Neuronal stem cell (in vitro differentiated cells): ENCODE data around the gene NETO1.

Experiments used
- DNase-seq: peaks from one replicate; pipeline ENCODE4 v3.0.0-alpha.2; 2013; ENCODE audit warnings: low spot score
- H2AFZ ChIP-seq: one replicate; pipeline ENCODE4 v1.6.1; 2013; ENCODE audit warnings: mild to moderate bottlenecking, low read length, inconsistent platforms
- H2AK5ac ChIP-seq: 2 replicates; pipeline ENCODE4 v1.6.1; 2013; ENCODE audit warnings: low read depth, mild to moderate bottlenecking, inconsistent platforms, low read length, moderate library complexity, mixed read lengths
- H2BK120ac ChIP-seq: 2 replicates; pipeline ENCODE4 v1.6.1; 2013; ENCODE audit warnings: low read depth, mild to moderate bottlenecking, inconsistent platforms, low read length, moderate library complexity, mixed read lengths
- H2BK12ac ChIP-seq: one replicate; pipeline ENCODE4 v1.6.1; 2013; ENCODE audit warnings: low read length, inconsistent platforms
- H2BK15ac ChIP-seq: 2 replicates; pipeline ENCODE4 v1.6.1; 2013; ENCODE audit warnings: mild to moderate bottlenecking, low read length, inconsistent platforms, mixed read lengths
- H2BK5ac ChIP-seq: one replicate; pipeline ENCODE4 v1.6.1; 2013; ENCODE audit warnings: inconsistent platforms, mild to moderate bottlenecking, low read length, moderate library complexity
- H3K14ac ChIP-seq: one replicate; pipeline ENCODE4 v1.6.1; 2013; ENCODE audit warnings: low read length, inconsistent platforms
- H3K18ac ChIP-seq: 2 replicates; pipeline ENCODE4 v1.6.1; 2013; ENCODE audit warnings: low read length, inconsistent platforms
- H3K23ac ChIP-seq: 2 replicates; pipeline ENCODE4 v1.6.1; 2013; ENCODE audit warnings: low read depth, mild to moderate bottlenecking, mixed read lengths, low read length, inconsistent platforms; ENCODE audit not compliant: poor library complexity
- H3K27ac ChIP-seq: replicated peaks from 3 replicates; pipeline ENCODE4 v1.5.1; 2013; ENCODE audit warnings: low read length, inconsistent platforms
- H3K27me3 ChIP-seq, 3 experiments: 2 replicates each; pipeline ENCODE4 v1.6.1; 2013; ENCODE audit warnings: low read length in 3 of 3, mild to moderate bottlenecking in 2 of 3, inconsistent platforms in 1 of 3, low read depth in 1 of 3, mixed read lengths in 1 of 3, moderate library complexity in 1 of 3; ENCODE audit not compliant: control insufficient read depth in 3 of 3, insufficient read depth in 3 of 3
- H3K36me3 ChIP-seq, 2 donors: replicated peaks in 1 of 2; 2 replicates each; pipeline ENCODE4 v1.6.1; 2013; ENCODE audit warnings: low read length in 2 of 2; ENCODE audit not compliant: control insufficient read depth in 2 of 2, insufficient read depth in 2 of 2
- H3K4ac ChIP-seq: 2 replicates; pipeline ENCODE4 v1.6.1; 2013; ENCODE audit warnings: inconsistent platforms, mild to moderate bottlenecking, low read length, moderate library complexity
- H3K4me1 ChIP-seq, 2 donors: 1 replicate in 1 of 2; 2 replicates in 1 of 2; pipeline ENCODE4 v1.6.1; 2013; ENCODE audit warnings: low read length in 2 of 2, low read depth in 1 of 2; ENCODE audit not compliant: control insufficient read depth in 2 of 2, insufficient read depth in 1 of 2
- H3K4me2 ChIP-seq: one replicate; pipeline ENCODE4 v1.6.1; 2013; ENCODE audit warnings: mild to moderate bottlenecking, low read length, inconsistent platforms; ENCODE audit not compliant: insufficient read depth, poor library complexity, severe bottlenecking
- H3K4me3 ChIP-seq, 2 donors: 2 replicates each; pipeline ENCODE4 v1.5.1; 2013; ENCODE audit warnings: low read length in 2 of 2, mild to moderate bottlenecking in 2 of 2, inconsistent platforms in 1 of 2, moderate library complexity in 1 of 2
- H3K79me1 ChIP-seq: one replicate; pipeline ENCODE4 v1.6.1; 2013; ENCODE audit warnings: low read depth, mild to moderate bottlenecking, inconsistent platforms, low read length, moderate library complexity
- H3K9ac ChIP-seq: one replicate; pipeline ENCODE4 v1.6.1; 2013; ENCODE audit warnings: mild to moderate bottlenecking, low read depth, low read length, inconsistent platforms; ENCODE audit not compliant: poor library complexity
- H3K9me3 ChIP-seq, 2 donors: replicated peaks in 1 of 2; 2 replicates each; pipeline versions ENCODE3 to v1.6.1; 2013; ENCODE audit warnings: low read length in 2 of 2, mild to moderate bottlenecking in 2 of 2, inconsistent platforms in 1 of 2, low read depth in 1 of 2, mixed read lengths in 1 of 2, moderate library complexity in 1 of 2; ENCODE audit not compliant: control insufficient read depth in 2 of 2, insufficient read depth in 1 of 2
- H4K8ac ChIP-seq: one replicate; pipeline ENCODE4 v1.6.1; 2013; ENCODE audit warnings: low read depth, mild to moderate bottlenecking, inconsistent platforms, low read length, moderate library complexity
- H4K91ac ChIP-seq: one replicate; pipeline ENCODE4 v1.6.1; 2013; ENCODE audit warnings: low read length, low read depth, mild to moderate bottlenecking, inconsistent platforms; ENCODE audit not compliant: poor library complexity
- WGBS, 2 donors: extraction: QIAGEN DNeasy Blood & Tissue Kit; methylation state at CpG; one replicate each; pipeline ENCODE4 v1.1.7; 2013; ENCODE audit warnings: missing lambda C conversion rate in 2 of 2, mixed read lengths in 1 of 2; ENCODE audit not compliant: insufficient read length in 2 of 2, insufficient replicate concordance in 1 of 2; ENCODE audit errors: extremely low coverage in 2 of 2; 5-methylcytosine and 5-hydroxymethylcytosine counted together

Gene NETO1

DNA sequence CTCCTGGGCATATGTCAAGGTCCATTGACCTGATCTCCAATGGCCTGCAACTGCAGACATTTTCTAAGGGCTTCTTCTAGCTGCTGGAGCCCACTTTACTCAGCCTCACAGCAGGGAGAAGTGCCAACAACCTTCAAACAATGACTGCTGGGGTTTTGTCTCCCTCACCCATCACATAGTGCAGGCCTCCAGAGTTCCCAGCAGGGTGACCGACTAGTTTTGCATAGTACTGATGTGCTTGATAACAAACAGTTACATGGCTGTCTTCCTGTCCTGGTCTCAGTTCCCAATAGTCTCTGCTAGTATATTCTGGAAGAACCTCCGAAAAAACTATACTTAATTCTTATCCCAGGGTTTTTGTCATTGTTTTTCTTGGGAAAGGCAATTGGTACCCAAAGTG lies 10.4 kb upstream of the NETO1 start:
- Histone ChIP-seq H2BK15ac (no peak overlapping the region), H2AFZ (no peak overlapping the region), H3K4me1 (peaks cover 0 to 2% of the 10 kb centered on the region in 2 donors), H3K79me1 (no peaks in the 10 kb centered on the region), H3K4me3 (no peak overlapping the region), H3K14ac (no peak overlapping the region), H3K4ac (no peak overlapping the region), H3K27me3 (no peaks in the 10 kb centered on the region), H3K36me3 (no peaks in the 10 kb centered on the region), H3K4me2 (no peak overlapping the region), H2BK12ac (no peak overlapping the region), H4K8ac (no peak overlapping the region), H3K9ac (no peak overlapping the region), H3K23ac (no peak overlapping the region), H3K18ac (no peak overlapping the region), H2BK5ac (no peak overlapping the region), H2BK120ac (no peak overlapping the region), H3K9me3 (peaks cover 0 to 2% of the 10 kb centered on the region in 2 donors), H2AK5ac (no peak overlapping the region), H3K27ac (no peak overlapping the region), H4K91ac (no peak overlapping the region)
- no peak for DNase-seq
- WGBS, 2 donors: no CpG with 5 or more reads among the region's 2 CpGs

- Histone ChIP-seq H3K79me1 (no peaks in the 10 kb centered on the region), H3K9me3 (no peaks in the 10 kb centered on the region), H3K9ac (no peak overlapping the region), H3K36me3 (no peaks in the 10 kb centered on the region), H3K4me3 (peak overlapping the region in 1 of 2 donors; percentile 68), H2AFZ (no peak overlapping the region), H3K18ac (no peak overlapping the region), H2AK5ac (no peak overlapping the region), H3K14ac (no peak overlapping the region), H4K8ac (no peak overlapping the region), H2BK5ac (no peak overlapping the region), H3K23ac (no peak overlapping the region), H3K27ac (no peak overlapping the region), H3K4ac (no peak overlapping the region), H2BK120ac (no peak overlapping the region), H3K4me1 (peaks cover 0 to 5% of the 10 kb centered on the region in 2 donors), H4K91ac (no peak overlapping the region), H2BK12ac (no peak overlapping the region), H3K4me2 (no peak overlapping the region), H2BK15ac (no peak overlapping the region), H3K27me3 (peaks cover 6 to 31% (median 30%) of the 10 kb centered on the region in 3 experiments)
- 100% methylated on average over 1 of the region's 5 CpGs; no CpG with 5 or more reads in 1 of the 2 donors for WGBS, 2 donors
- no peak for DNase-seq
Observed at GRCh38 chr18:72871091-72871490, 3.3 kb upstream of the NETO1 start.

GRCh38 chr18:72869226-72870185 lies 1.7 kb upstream of the NETO1 start:
- Histone ChIP-seq H3K79me1 (no peaks in the 10 kb centered on the region), H2BK15ac (no peak overlapping the region), H2BK12ac (no peak overlapping the region), H3K4me2 (peak overlapping the region; percentile 98), H3K18ac (peak overlapping the region; percentile 95), H3K4ac (no peak overlapping the region), H2BK120ac (no peak overlapping the region), H2AK5ac (no peak overlapping the region), H3K36me3 (peaks cover 0 to 4% of the 10 kb centered on the region in 2 donors), H3K14ac (no peak overlapping the region), H2AFZ (peak overlapping the region; percentile 97), H3K23ac (peak overlapping the region; percentile 57), H3K9ac (peak overlapping the region; percentile 87), H4K8ac (no peak overlapping the region), H2BK5ac (no peak overlapping the region), H3K4me1 (peaks cover 0 to 5% of the 10 kb centered on the region in 2 donors), H3K9me3 (no peaks in the 10 kb centered on the region), H4K91ac (no peak overlapping the region), H3K27me3 (peaks cover 6 to 38% (median 35%) of the 10 kb centered on the region in 3 experiments), H3K27ac (no peak overlapping the region), H3K4me3 (peak overlapping the region; percentile 68 to 88)
- peak; percentile 11 for DNase-seq
- no CpG with 5 or more reads among the region's 57 CpGs for WGBS, 2 donors

GRCh38 chr18:72868585-72869225 lies 918 bp upstream of the NETO1 start:
- H3K4ac ChIP-seq: no peak overlapping the region
- peak overlapping the region; percentile 82 for H3K14ac ChIP-seq
- peak overlapping the region; percentile 53 for H3K23ac ChIP-seq
- H3K4me3 ChIP-seq: peak overlapping the region; percentile 68 to 88
- no CpG with 5 or more reads among the region's 62 CpGs for WGBS, 2 donors
- H3K9me3 ChIP-seq: no peaks in the 10 kb centered on the region
- peaks cover 6 to 38% (median 35%) of the 10 kb centered on the region in 3 experiments for H3K27me3 ChIP-seq
- H3K36me3 ChIP-seq: peaks cover 0 to 12% of the 10 kb centered on the region in 2 donors
- H2BK5ac ChIP-seq: no peak overlapping the region
- H3K79me1 ChIP-seq: no peaks in the 10 kb centered on the region
- H3K9ac ChIP-seq: peak overlapping the region; percentile 87
- H4K8ac ChIP-seq: no peak overlapping the region
- H2BK15ac ChIP-seq: no peak overlapping the region
- no peak overlapping the region for H3K27ac ChIP-seq
- peak overlapping the region; percentile 97 for H2AFZ ChIP-seq
- peak overlapping the region; percentile 98 for H3K4me2 ChIP-seq
- peak; percentile 18 for DNase-seq
- H4K91ac ChIP-seq: no peak overlapping the region
- no peak overlapping the region for H2BK12ac ChIP-seq
- H2BK120ac ChIP-seq: no peak overlapping the region
- peak overlapping the region; percentile 95 for H3K18ac ChIP-seq
- H3K4me1 ChIP-seq: peaks cover 0 to 5% of the 10 kb centered on the region in 2 donors
- no peak overlapping the region for H2AK5ac ChIP-seq
